Body of pancreas (tissue), 4 donors: ENCODE data around the gene PRKAB1.

ENCODE experiments used
- POLR2A ChIP-seq, 3 donors: fragments of 450-650 bp; IDR thresholded peaks; one replicate each; pipeline ENCODE4 v1.6.1; 2016; ENCODE audit warnings: antibody characterized with exemption in 3 of 3, mild to moderate bottlenecking in 2 of 3
- TF ChIP-seq, protein P1 (sequence below), 7 experiments: fragments of 450-650 bp in 4 of 7; fragments of 200-600 bp in 3 of 7; sonication (generic) in 3 of 7; IDR thresholded peaks; one replicate each; pipeline ENCODE4 v1.5.1; 2016 to 2019; ENCODE audit warnings: antibody characterized with exemption in 7 of 7

GRCh38 chr12:119634743-119635142 is 33.2 kb upstream of the PRKAB1 start:
- no peak for TF ChIP-seq POLR2A (IDR thresholded peaks at IDR 0.05)
- TF ChIP-seq, protein P1, sequence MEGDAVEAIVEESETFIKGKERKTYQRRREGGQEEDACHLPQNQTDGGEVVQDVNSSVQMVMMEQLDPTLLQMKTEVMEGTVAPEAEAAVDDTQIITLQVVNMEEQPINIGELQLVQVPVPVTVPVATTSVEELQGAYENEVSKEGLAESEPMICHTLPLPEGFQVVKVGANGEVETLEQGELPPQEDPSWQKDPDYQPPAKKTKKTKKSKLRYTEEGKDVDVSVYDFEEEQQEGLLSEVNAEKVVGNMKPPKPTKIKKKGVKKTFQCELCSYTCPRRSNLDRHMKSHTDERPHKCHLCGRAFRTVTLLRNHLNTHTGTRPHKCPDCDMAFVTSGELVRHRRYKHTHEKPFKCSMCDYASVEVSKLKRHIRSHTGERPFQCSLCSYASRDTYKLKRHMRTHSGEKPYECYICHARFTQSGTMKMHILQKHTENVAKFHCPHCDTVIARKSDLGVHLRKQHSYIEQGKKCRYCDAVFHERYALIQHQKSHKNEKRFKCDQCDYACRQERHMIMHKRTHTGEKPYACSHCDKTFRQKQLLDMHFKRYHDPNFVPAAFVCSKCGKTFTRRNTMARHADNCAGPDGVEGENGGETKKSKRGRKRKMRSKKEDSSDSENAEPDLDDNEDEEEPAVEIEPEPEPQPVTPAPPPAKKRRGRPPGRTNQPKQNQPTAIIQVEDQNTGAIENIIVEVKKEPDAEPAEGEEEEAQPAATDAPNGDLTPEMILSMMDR (IDR thresholded peaks at IDR 0.05) = no peak
